ENCODE data around the gene SORCS3. TPM values are rescaled to one million over a fixed set of nuclear protein-coding genes. Genes with fewer than 3 reads are reported as not detected.

SORCS3 gene
- total RNA-seq, 1 experiment from 2014 or later = not detected

GRCh38 chr10:104617831-104618230, 23.3 kb upstream of the SORCS3 start:
- no peaks in the 10 kb centered on the region for H3K4me1 Mint-ChIP-seq (ENCODE audit: insufficient read depth, unreplicated experiment)
- intact Hi-C loops (cut with micrococcal nuclease) = no loop called here
- H3K27ac Mint-ChIP-seq (ENCODE audit: low read depth, unreplicated experiment) = no peak overlapping the region
- ChIA-PET CTCF (interaction anchor here (0.7 to 9.3 kb wide), 5 partner anchors 15 to 210 kb away, joined by 3 to 155 read pairs (median 5); no protein-coding TSS in a partner anchor), POLR2A (no interaction called here)
- H3K36me3 Mint-ChIP-seq (ENCODE audit: insufficient read depth, unreplicated experiment) = no peaks in the 10 kb centered on the region
- no peaks in the 10 kb centered on the region for H3K9me3 Mint-ChIP-seq (ENCODE audit: unreplicated experiment)
- no peak for DNase-seq (ENCODE audit: unreplicated experiment)
- TF ChIP-seq, protein P1, sequence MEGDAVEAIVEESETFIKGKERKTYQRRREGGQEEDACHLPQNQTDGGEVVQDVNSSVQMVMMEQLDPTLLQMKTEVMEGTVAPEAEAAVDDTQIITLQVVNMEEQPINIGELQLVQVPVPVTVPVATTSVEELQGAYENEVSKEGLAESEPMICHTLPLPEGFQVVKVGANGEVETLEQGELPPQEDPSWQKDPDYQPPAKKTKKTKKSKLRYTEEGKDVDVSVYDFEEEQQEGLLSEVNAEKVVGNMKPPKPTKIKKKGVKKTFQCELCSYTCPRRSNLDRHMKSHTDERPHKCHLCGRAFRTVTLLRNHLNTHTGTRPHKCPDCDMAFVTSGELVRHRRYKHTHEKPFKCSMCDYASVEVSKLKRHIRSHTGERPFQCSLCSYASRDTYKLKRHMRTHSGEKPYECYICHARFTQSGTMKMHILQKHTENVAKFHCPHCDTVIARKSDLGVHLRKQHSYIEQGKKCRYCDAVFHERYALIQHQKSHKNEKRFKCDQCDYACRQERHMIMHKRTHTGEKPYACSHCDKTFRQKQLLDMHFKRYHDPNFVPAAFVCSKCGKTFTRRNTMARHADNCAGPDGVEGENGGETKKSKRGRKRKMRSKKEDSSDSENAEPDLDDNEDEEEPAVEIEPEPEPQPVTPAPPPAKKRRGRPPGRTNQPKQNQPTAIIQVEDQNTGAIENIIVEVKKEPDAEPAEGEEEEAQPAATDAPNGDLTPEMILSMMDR (IDR thresholded peaks at IDR 0.05; ENCODE audit: unreplicated experiment) = no peak
- H3K4me3 Mint-ChIP-seq (ENCODE audit: unreplicated experiment) = no peak overlapping the region
- peaks cover 6% of the 10 kb centered on the region for H3K27me3 Mint-ChIP-seq (ENCODE audit: insufficient read depth, unreplicated experiment)
- BruUV-seq (replicated peaks) = no TSS peak

DNA sequence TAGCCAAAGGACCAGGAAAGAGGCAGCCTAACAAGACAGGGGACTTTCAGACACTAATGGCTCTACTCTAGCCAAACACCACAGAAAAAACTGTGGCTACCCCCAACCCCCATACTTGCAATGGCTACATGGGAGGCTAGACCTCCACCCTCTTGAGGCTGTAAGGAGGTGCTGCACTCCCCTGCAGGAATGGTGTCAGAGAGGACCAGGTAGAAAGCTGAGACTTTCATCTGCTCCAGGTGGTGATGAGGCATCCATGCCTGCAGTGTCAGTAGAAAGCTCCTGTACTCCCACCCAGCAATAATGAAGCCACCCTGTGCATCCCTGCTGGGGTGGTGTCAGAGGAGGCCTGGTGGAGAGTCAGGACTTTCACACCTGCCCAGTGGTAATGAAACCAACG, 18.9 kb upstream of the SORCS3 start:
- DNase-seq (ENCODE audit: unreplicated experiment) = no peak
- no TSS peak for BruUV-seq (replicated peaks)
- intact Hi-C loops (cut with micrococcal nuclease) = loop anchor here (1.0 to 5.0 kb wide), 4 partner anchors 41 to 330 kb away; partner anchors contain the start of gene CFAP58
- H3K4me1 Mint-ChIP-seq (ENCODE audit: insufficient read depth, unreplicated experiment) = no peaks in the 10 kb centered on the region
- POLR2A ChIA-PET = interaction anchor here (0.6 to 1.9 kb wide), 2 partner anchors 49 to 215 kb away, joined by 4 to 12 read pairs; no protein-coding TSS in a partner anchor
- H3K27ac Mint-ChIP-seq (ENCODE audit: low read depth, unreplicated experiment) = no peak overlapping the region
- CTCF ChIA-PET = interaction anchor here (0.6 to 9.3 kb wide), 26 partner anchors 10 to 348 kb away, joined by 3 to 155 read pairs (median 4); no protein-coding TSS in a partner anchor
- H3K4me3 Mint-ChIP-seq (ENCODE audit: unreplicated experiment) = no peak overlapping the region
- TF ChIP-seq, protein P1 (IDR thresholded peaks at IDR 0.05; ENCODE audit: unreplicated experiment) = no peak
- no peaks in the 10 kb centered on the region for H3K9me3 Mint-ChIP-seq (ENCODE audit: unreplicated experiment)
- peaks cover 41% of the 10 kb centered on the region for H3K27me3 Mint-ChIP-seq (ENCODE audit: insufficient read depth, unreplicated experiment)
- no peaks in the 10 kb centered on the region for H3K36me3 Mint-ChIP-seq (ENCODE audit: insufficient read depth, unreplicated experiment)

DNA sequence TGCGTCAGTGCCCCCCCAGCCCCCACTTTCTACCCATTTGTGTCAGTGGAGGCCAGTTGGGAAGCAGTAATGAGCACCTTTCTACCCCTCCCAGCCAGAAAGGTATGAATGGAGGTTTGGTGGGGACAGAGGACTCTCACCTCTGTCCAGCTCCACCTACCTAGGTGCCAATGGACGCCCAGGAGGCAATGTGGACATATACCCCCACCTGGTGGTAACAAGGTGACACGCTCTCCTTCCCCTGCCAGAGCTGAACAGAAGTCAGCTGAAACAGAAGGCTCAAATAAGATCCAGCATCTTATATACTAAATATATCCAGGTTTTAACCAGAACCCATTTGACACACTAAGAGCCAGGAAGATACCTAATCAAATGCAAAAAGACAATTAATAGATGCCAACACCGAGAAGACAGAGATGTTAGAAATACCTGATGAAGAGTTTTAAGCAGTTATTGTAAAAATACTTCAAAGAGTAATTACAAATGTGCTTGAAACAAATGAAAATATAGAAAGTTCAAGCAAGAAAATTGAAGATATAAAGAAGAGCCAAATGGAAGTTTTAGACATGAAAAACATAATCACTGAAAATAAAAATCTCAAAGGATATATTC, 18.4 kb upstream of the SORCS3 start:
- CTCF ChIA-PET = interaction anchor here (0.6 to 9.3 kb wide), 28 partner anchors 11 to 578 kb away, joined by 3 to 155 read pairs (median 4); no protein-coding TSS in a partner anchor
- no peaks in the 10 kb centered on the region for H3K4me1 Mint-ChIP-seq (ENCODE audit: insufficient read depth, unreplicated experiment)
- POLR2A ChIA-PET = interaction anchor here (0.6 to 1.9 kb wide), 2 partner anchors 50 to 216 kb away, joined by 4 to 12 read pairs; no protein-coding TSS in a partner anchor
- intact Hi-C loops (cut with micrococcal nuclease) = loop anchor here (1.0 to 5.0 kb wide), 4 partner anchors 41 to 330 kb away; partner anchors contain the start of gene CFAP58
- no peaks in the 10 kb centered on the region for H3K36me3 Mint-ChIP-seq (ENCODE audit: insufficient read depth, unreplicated experiment)
- TF ChIP-seq, protein P1 (IDR thresholded peaks at IDR 0.05; ENCODE audit: unreplicated experiment) = peak; percentile 87
- H3K9me3 Mint-ChIP-seq (ENCODE audit: unreplicated experiment) = no peaks in the 10 kb centered on the region
- no TSS peak for BruUV-seq (replicated peaks)
- H3K4me3 Mint-ChIP-seq (ENCODE audit: unreplicated experiment) = no peak overlapping the region
- DNase-seq (ENCODE audit: unreplicated experiment) = peak; percentile 67
- H3K27me3 Mint-ChIP-seq (ENCODE audit: insufficient read depth, unreplicated experiment) = peaks cover 41% of the 10 kb centered on the region
- no peak overlapping the region for H3K27ac Mint-ChIP-seq (ENCODE audit: low read depth, unreplicated experiment)

- Mint-ChIP-seq H3K36me3 (ENCODE audit: insufficient read depth, unreplicated experiment) (no peaks in the 10 kb centered on the region), H3K4me1 (ENCODE audit: insufficient read depth, unreplicated experiment) (no peaks in the 10 kb centered on the region), H3K27me3 (ENCODE audit: insufficient read depth, unreplicated experiment) (peaks cover 73% of the 10 kb centered on the region), H3K9me3 (ENCODE audit: unreplicated experiment) (no peaks in the 10 kb centered on the region), H3K27ac (ENCODE audit: low read depth, unreplicated experiment) (no peak overlapping the region), H3K4me3 (ENCODE audit: unreplicated experiment) (no peak overlapping the region)
- TF ChIP-seq, protein P1 (IDR thresholded peaks at IDR 0.05; ENCODE audit: unreplicated experiment) = no peak
- ChIA-PET POLR2A (no interaction called here), CTCF (interaction anchor here (1.2 kb wide), 1 partner anchor 224 kb away, joined by 3 read pairs; no protein-coding TSS in a partner anchor)
- DNase-seq (ENCODE audit: unreplicated experiment) = no peak
- intact Hi-C loops (cut with micrococcal nuclease) = no loop called here
- BruUV-seq (replicated peaks) = no TSS peak
These were observed 10.4 kb upstream of the SORCS3 start for GRCh38 chr10:104630731-104631130.
